Liver (tissue), 9 donors: ENCODE measurements around the gene ARHGAP8. TPM values are rescaled to one million over a fixed set of nuclear protein-coding genes. Genes with fewer than 3 reads are reported as not detected.
A peak's percentile ranks its signal among the peaks of the same experiment; 100 is the strongest.

Experiments used
- DNase-seq: peaks from one replicate; pipeline ENCODE4 v3.0.0-alpha.2; 2017; ENCODE audit warnings: low spot score
- H3K27ac ChIP-seq, 2 donors: one replicate each; pipeline ENCODE4 v1.7.0; 2013; ENCODE audit warnings: inconsistent platforms in 2 of 2, low read length in 2 of 2, control low read depth in 1 of 2, low read depth in 1 of 2, mild to moderate bottlenecking in 1 of 2
- H3K27me3 ChIP-seq, 4 donors: one replicate each; pipeline versions ENCODE4 v1.6.1 to v1.7.0; 2013; ENCODE audit warnings: low read length in 3 of 4, inconsistent platforms in 1 of 4, mild to moderate bottlenecking in 1 of 4, moderate library complexity in 1 of 4; ENCODE audit not compliant: control insufficient read depth in 4 of 4, insufficient read depth in 4 of 4
- H3K36me3 ChIP-seq, 4 donors: one replicate each; pipeline versions ENCODE4 v1.6.1 to v1.7.0; 2013; ENCODE audit warnings: low read length in 3 of 4, mild to moderate bottlenecking in 3 of 4, low read depth in 1 of 4, moderate library complexity in 1 of 4; ENCODE audit not compliant: control insufficient read depth in 4 of 4, insufficient read depth in 3 of 4
- H3K4me1 ChIP-seq, 4 donors: one replicate each; pipeline versions ENCODE4 v1.6.1 to v1.7.0; 2013; ENCODE audit warnings: low read length in 3 of 4, mild to moderate bottlenecking in 3 of 4, moderate library complexity in 1 of 4; ENCODE audit not compliant: control insufficient read depth in 4 of 4, insufficient read depth in 4 of 4
- H3K4me3 ChIP-seq, 3 donors: one replicate each; pipeline versions ENCODE4 v1.6.1 to v1.7.0; 2013; ENCODE audit warnings: low read length in 3 of 3, control low read depth in 1 of 3, low read depth in 1 of 3, mild to moderate bottlenecking in 1 of 3
- H3K9ac ChIP-seq, 2 donors: one replicate each; pipeline ENCODE4 v1.7.0; 2013; ENCODE audit warnings: low read length in 2 of 2, mild to moderate bottlenecking in 2 of 2, moderate library complexity in 2 of 2, control low read depth in 1 of 2, low read depth in 1 of 2
- H3K9me3 ChIP-seq, 4 donors: one replicate each; pipeline versions ENCODE4 v1.6.1 to v1.7.0; 2013; ENCODE audit warnings: low read length in 3 of 4; ENCODE audit not compliant: control insufficient read depth in 4 of 4
- CTCF ChIP-seq: fragments of 150-350 bp; IDR thresholded peaks from 2 replicates; pipeline ENCODE4 v1.5.1; 2017; ENCODE audit warnings: improper control_type of control experiment, low read depth, low read length; ENCODE audit not compliant: missing input control
- EGR1 ChIP-seq, 2 donors: IDR thresholded peaks; 2 replicates each; pipeline ENCODE4 v1.6.1; 2016 to 2018; ENCODE audit warnings: antibody characterized with exemption in 2 of 2, low read depth in 2 of 2
- FOXA1 ChIP-seq: IDR thresholded peaks from 2 replicates; pipeline ENCODE4 v1.6.1; 2016; ENCODE audit warnings: antibody characterized with exemption
- FOXA2 ChIP-seq: IDR thresholded peaks from 2 replicates; pipeline ENCODE4 v1.6.1; 2016; ENCODE audit warnings: antibody characterized with exemption
- GABPA ChIP-seq, 2 donors: IDR thresholded peaks in 1 of 2; conservative IDR thresholded peaks in 1 of 2; 2 replicates each; pipeline ENCODE4 v1.6.1; 2016; ENCODE audit warnings: antibody characterized with exemption in 2 of 2, mild to moderate bottlenecking in 1 of 2, moderate library complexity in 1 of 2
- HNF4A ChIP-seq, 2 donors: conservative IDR thresholded peaks; 2 replicates each; pipeline ENCODE4 v1.6.1; 2016; ENCODE audit warnings: antibody characterized with exemption in 2 of 2, mild to moderate bottlenecking in 2 of 2
- HNF4G ChIP-seq: IDR thresholded peaks from 2 replicates; pipeline ENCODE4 v1.6.1; 2016; ENCODE audit warnings: antibody characterized with exemption
- MAX ChIP-seq: IDR thresholded peaks from 2 replicates; pipeline ENCODE4 v1.6.1; 2016; ENCODE audit warnings: antibody characterized with exemption
- RAD21 ChIP-seq, 2 donors: IDR thresholded peaks; 2 replicates each; pipeline ENCODE4 v1.6.1; 2016; ENCODE audit warnings: antibody characterized with exemption in 2 of 2, mild to moderate bottlenecking in 2 of 2
- REST ChIP-seq: IDR thresholded peaks from 2 replicates; pipeline ENCODE4 v1.6.1; 2016; ENCODE audit warnings: antibody characterized with exemption, mild to moderate bottlenecking
- RXRA ChIP-seq, 2 donors: IDR thresholded peaks; 2 replicates each; pipeline ENCODE4 v1.6.1; 2017 to 2018; ENCODE audit warnings: antibody characterized with exemption in 2 of 2, mild to moderate bottlenecking in 1 of 2
- TAF1 ChIP-seq: conservative IDR thresholded peaks from 2 replicates; pipeline ENCODE4 v1.6.1; 2016; ENCODE audit warnings: antibody characterized with exemption, mild to moderate bottlenecking
- ZBTB33 ChIP-seq: IDR thresholded peaks from 2 replicates; pipeline ENCODE4 v1.6.1; 2016; ENCODE audit warnings: antibody characterized with exemption
- WGBS: extraction: QIAGEN DNeasy Blood & Tissue Kit; methylation state at CpG from one replicate; pipeline ENCODE4 v1.1.7; 2013; 5-methylcytosine and 5-hydroxymethylcytosine counted together
- polyA plus RNA-seq, 2 donors: library from polyadenylated mRNA; stranded (reverse) in 1 of 2; unstranded in 1 of 2; fragments of 200-250 nt in 1 of 2; fragments of >200 nt in 1 of 2; fragmentation: Nextera tagmentation in 1 of 2; extraction: Ambion mirVana in 1 of 2; gene quantifications; one replicate each; pipeline versions ENCODE4 v1.2.1 to v1.2.3, GENCODE V29; 2013 to 2015
- total RNA-seq, 2 donors: library from RNA; depleted of rRNA; stranded (reverse); fragments of >200 nt; gene quantifications; one replicate each; pipeline ENCODE4 v1.2.3, GENCODE V29; 2014
- donor health status: healthy.
- donor health status: healthy.
- donor health status: healthy.
- donor health status: healthy.
- donor health status: healthy.

Gene ARHGAP8
- total and polyA plus RNA-seq, 4 donors, result 0.58 to 1.8 (median 1.1) TPM

- peaks cover 26 to 57% (median 43%) of the 10 kb centered on the region in 4 donors for H3K4me1 ChIP-seq
- no peak overlapping the region for H3K4me3 ChIP-seq
- TF ChIP-seq HNF4A (conservative IDR thresholded peaks at IDR 0.05) (peak in 1 of 2 donors; percentile 53), MAX (peak; percentile 34), REST (no peak), HNF4G (no peak), RXRA (IDR thresholded peaks at IDR 0.05) (peak in 1 of 2 donors; percentile 65), EGR1 (IDR thresholded peaks at IDR 0.05; ENCODE audit: low read depth in 2 of 2) (no peak), GABPA (IDR thresholded peaks at IDR 0.05 in 1 of 2, conservative IDR thresholded peaks at IDR 0.05 in 1 of 2) (no peak)
- H3K9ac ChIP-seq, result no peak overlapping the region
- 43% methylated on average over 23 of the region's 23 CpGs for WGBS
- H3K9me3 ChIP-seq, result no peaks in the 10 kb centered on the region
- H3K27me3 ChIP-seq, result no peaks in the 10 kb centered on the region
- no peaks in the 10 kb centered on the region for H3K36me3 ChIP-seq
- peak overlapping the region; percentile 45 to 56 for H3K27ac ChIP-seq
- DNase-seq, result no peak
Measured at GRCh38 chr22:44711690-44712555, 40.5 kb upstream of the ARHGAP8 start.

- H3K9ac ChIP-seq, result no peak overlapping the region
- H3K4me1 ChIP-seq, result peaks cover 28 to 59% (median 43%) of the 10 kb centered on the region in 4 donors
- H3K36me3 ChIP-seq, result no peaks in the 10 kb centered on the region
- TF ChIP-seq RXRA (IDR thresholded peaks at IDR 0.05) (no peak), CTCF (no peak), HNF4G (no peak), FOXA2 (no peak), ZBTB33 (no peak), RAD21 (IDR thresholded peaks at IDR 0.05) (no peak), FOXA1 (no peak), GABPA (IDR thresholded peaks at IDR 0.05 in 1 of 2, conservative IDR thresholded peaks at IDR 0.05 in 1 of 2) (no peak), EGR1 (IDR thresholded peaks at IDR 0.05; ENCODE audit: low read depth in 2 of 2) (no peak), MAX (no peak), REST (no peak), TAF1 (no peak), HNF4A (conservative IDR thresholded peaks at IDR 0.05) (no peak)
- no peak for DNase-seq
- 86% methylated on average over 8 of the region's 8 CpGs for WGBS
- H3K4me3 ChIP-seq, result no peak overlapping the region
- H3K27ac ChIP-seq, result peak overlapping the region; percentile 84 to 91
- H3K27me3 ChIP-seq, result no peaks in the 10 kb centered on the region
- H3K9me3 ChIP-seq, result no peaks in the 10 kb centered on the region
Measured at GRCh38 chr22:44712962-44713361, 39.4 kb upstream of the ARHGAP8 start.
